CD4-positive, alpha-beta T cell treated with Interleukin-4 for 4 hours (primary cell): ENCODE results near the gene GDI2.
"Not testable (repeated sequence)": the region's sequence is repeated elsewhere in the genome, so short reads cannot be mapped to it uniquely, and the experiment has no call there.

ENCODE experiments used
- DNase-seq: peaks from one replicate; pipeline ENCODE4 v3.0.0-alpha.2; 2020

The GDI2 gene

GRCh38 chr10:5779730-5780129, 33.5 kb downstream of the GDI2 start:
- DNase-seq = no peak

- not testable (repeated sequence) for DNase-seq
Observed at GRCh38 chr10:5777758-5778157, 35.5 kb downstream of the GDI2 start.

GRCh38 chr10:5776881-5777197, 36.4 kb downstream of the GDI2 start:
- DNase-seq = no peak

GRCh38 chr10:5776136-5776880, 36.9 kb downstream of the GDI2 start:
- DNase-seq = no peak

- DNase-seq = peak; percentile 74
Observed at GRCh38 chr10:5775685-5776084, 37.5 kb downstream of the GDI2 start.

GRCh38 chr10:5774987-5775620, 38.1 kb downstream of the GDI2 start:
- no peak for DNase-seq

DNA sequence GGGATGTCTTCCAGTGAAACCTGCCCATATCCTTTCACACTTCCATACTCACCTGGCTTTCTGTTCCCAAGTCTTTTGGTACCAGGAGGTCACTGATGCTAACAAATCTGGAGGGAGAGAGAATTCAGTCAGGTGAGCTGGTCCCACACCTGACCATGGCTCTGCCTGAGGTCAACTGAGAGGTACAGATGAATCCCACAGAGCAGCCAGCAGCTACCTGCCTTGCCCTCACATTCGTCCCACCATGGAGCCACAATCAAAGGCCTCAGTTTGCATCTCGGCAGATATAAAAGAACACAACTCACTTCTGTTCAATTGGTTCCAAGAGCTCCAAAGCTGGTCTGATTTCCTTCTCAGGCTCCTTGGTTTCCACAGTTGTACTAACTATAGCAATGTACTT, 47.0 kb downstream of the GDI2 start:
- DNase-seq = no peak

DNA sequence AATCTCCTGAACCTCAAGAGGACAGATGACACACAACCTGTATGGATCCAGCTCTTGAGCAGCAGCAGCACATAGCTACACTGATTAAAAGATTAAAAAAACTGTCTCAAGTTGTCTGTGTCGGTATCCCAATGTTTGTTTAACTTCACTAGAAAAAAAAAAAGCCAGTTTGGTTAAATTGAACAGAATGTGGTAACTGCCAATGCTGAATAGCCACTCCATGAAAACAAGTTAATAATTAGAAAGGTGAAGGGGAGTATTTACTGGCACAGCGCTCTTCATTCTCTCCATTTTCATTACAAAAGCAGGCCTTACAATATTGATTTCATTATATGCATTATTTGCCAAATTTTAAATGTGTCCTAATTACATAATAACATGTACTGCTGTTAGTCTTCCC, 47.6 kb downstream of the GDI2 start:
- DNase-seq = no peak

DNA sequence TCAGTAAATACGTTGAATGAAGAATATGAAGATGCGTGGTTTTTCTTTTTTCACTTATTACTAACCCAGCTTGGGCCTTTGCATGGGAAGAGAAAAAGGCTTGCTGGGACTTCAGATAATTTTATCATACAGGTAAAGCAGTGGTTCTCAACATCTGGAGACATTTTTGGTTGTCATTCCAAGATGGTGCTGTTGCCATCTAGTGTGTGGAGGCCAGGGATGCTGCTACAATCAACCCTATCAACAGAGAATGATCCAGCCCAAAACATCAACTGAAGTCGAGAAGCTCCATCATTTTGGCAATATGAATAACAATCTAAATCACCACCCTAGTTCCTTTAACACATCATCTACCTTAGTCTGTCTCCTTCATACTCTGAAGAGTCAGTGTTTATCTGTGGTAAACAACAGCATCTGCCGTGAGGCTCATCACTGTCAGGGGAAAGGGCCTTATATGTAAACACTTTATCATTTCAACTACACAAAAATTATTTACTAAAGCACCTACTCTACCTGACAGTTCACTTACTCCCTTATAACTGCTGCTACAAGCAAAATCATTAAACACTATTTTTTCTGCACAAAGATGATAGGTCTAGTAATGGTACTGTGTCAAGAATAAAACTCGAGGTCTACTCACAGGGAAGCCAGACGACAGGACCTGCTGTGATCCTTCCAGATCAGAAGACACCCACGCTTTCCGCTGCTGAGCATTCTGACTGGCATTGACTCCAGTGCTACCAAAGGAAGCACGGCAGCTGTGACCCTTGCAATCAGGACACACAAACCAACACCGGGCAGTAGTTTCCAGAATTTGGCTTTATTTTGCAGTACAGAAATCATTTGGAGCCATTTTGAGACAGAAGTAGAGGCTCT, 48.6 kb downstream of the GDI2 start:
- no peak for DNase-seq

DNA sequence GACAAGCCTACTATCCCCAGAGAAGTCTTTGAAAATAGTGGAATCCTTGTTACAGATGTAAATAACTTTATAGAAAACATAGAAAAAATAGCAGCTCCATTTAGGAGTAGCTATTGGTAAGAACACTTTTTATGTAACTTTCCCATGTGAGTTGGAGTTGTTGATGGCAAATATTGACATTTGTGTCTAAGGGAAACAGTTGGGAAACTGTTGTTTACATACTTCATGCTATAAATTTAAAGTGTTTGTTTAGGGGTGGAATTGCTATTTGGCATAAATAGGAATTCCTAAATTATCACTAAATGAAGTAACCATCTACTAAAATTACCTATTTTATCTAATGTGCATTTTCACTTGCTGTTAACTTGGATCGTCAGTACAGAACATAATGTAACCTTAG, 50.7 kb downstream of the GDI2 start:
- no peak for DNase-seq

DNA sequence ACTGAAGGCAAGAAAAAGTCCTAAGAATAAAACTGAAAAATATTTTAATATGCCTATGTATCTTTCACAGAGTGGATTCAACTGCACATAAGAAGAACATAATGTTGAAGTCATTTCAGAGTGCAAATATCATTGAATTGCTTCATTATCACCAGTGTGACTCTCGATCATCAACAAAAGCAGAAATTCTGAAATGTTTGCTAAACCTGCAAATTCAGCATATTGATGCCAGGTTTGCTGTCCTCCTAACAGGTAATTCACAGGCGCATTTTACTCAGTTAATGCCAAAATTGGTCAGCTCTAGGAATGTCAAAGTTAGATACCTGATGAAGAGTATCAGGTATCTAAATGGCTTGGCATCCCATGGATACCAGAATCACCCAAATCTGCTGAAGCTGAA, 52.0 kb downstream of the GDI2 start:
- no peak for DNase-seq

- no peak for DNase-seq
Observed at GRCh38 chr10:5760515-5760914, 52.7 kb downstream of the GDI2 start.

GRCh38 chr10:5758927-5759326, 54.3 kb downstream of the GDI2 start:
- no peak for DNase-seq

DNA sequence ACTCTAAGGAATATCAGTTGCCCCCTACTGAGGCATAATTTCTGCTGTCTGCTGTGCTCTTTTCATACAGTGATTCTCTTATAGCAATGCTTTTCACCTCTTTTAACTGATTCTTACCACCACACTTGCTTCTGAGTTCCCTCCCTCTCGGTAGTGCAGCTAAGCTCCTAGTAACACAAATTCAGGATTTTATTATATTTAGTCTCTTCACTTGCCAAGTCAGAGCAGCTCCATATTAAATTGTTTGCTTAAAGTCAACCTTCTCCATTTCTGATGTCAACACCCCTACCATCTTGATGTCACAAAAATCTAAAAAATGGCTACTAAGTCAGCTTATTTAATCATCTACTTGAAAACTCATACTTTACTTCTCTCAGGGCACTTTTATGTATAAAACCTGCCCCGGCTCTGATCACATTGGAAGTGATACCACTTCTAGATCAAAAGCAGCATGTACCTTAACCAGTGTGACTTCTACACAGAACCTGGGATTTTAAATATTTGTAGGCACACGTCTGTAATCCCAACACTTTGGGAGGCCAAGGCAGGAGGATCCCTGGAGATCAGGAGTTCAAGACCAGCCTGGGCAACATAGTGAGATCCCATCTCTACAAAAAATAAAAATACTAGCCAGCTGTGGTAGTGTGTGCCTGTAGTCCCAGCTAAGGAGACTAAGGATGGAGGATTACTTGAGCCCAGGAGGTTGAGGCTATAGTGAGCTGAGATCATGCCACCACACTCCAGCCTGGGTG, 55.3 kb downstream of the GDI2 start:
- DNase-seq = no peak

DNA sequence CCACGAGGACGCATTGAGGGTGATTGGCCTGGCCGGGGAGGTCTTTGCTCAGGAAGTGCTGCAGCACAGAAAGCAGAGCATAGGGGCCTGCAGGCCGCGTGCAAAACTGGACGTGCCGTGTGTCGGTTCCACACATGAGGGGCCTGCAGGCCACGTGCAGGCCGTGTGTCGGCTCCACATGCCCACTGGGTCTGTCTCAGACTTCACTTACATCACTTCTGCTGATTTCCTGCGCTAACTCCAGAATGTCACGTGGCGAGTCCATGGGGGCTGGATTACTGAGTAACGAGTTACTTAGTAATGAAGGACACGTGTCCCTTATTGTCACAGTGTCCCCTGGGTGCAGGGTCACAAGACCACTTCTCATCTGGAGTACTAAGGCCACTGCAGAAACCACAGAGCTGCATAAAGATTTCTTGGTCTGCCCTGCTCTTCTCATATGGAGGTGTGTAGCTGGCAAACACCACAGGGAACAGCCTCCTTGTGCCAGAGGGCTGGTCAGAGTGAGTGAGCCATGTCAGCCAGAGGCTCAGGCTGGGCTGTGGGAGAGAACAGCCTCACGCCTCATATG, 60.8 kb downstream of the GDI2 start:
- no peak for DNase-seq

DNA sequence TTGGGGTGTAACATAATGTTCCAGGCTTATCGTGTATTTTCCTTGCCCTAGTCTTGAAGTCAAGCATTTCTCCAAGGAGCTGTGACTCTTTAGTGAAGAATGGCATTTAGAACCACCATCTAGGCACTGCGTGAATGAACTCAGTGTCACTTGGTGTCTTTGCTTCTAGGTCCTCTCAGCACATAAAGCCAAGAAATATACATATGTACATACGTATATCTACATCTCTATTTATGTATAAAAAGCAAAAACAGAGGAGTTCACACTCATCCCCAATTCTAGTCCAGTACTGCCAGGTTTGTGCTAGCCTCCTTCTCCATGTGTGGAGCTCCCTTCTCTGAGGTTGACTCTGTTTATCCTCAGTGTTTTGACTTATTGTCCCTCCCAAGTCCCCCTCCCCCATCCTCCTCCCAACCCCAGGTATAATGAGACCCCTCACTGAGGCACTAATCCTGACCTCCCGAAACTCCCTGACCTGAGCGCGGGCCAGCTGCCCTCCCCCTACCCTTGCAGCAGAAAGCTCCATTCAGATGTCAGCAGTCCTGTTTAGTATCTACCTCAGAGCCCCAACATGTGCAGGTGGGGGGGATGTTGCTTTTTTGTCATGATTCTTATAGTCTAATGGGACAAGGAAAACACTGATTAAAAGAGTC, 61.5 kb downstream of the GDI2 start:
- no peak for DNase-seq

GRCh38 chr10:5748394-5748803, 64.8 kb downstream of the GDI2 start:
- no peak for DNase-seq

DNA sequence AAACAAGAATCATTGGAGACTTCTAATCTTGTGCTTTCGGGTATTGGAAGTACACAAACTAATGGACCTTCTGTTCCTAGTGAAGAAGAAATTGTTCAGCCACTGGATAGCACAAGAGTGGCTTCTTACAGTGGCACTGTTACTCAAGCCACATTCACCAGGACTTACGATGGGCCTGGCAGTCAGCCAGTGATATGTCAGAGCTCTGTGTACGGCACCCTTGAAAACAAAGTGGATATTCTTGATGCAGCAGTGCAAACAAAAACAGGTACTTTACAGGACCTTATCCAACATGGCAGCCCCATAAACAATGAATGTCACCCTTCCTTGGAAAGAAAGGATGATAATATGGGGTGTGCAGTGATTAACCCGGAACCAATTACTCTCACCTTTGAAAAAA, 67.0 kb downstream of the GDI2 start:
- DNase-seq = no peak

DNA sequence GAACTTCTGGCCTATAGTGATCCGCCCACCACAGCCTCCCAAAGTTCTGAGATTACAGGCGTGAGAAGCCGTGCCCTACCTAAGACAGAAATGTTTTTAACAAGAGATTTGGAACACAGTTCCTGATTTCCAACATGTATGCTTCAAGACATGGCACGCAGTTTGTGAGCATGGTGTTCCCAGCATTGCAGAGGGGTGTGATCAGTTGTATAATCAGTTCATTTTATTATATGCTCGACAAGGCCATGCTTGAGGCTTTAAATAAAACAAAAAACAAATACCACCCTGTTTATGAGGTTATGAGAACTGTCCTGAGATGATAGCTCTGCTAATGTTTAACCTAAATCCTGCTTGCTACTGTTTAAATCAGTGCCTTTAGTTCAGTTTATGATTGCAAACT, 68.4 kb downstream of the GDI2 start:
- DNase-seq = no peak

- DNase-seq = no peak
Observed at GRCh38 chr10:5743736-5744135, 69.5 kb downstream of the GDI2 start.

- DNase-seq = no peak
Observed at GRCh38 chr10:5742116-5742515, 71.1 kb downstream of the GDI2 start.

DNA sequence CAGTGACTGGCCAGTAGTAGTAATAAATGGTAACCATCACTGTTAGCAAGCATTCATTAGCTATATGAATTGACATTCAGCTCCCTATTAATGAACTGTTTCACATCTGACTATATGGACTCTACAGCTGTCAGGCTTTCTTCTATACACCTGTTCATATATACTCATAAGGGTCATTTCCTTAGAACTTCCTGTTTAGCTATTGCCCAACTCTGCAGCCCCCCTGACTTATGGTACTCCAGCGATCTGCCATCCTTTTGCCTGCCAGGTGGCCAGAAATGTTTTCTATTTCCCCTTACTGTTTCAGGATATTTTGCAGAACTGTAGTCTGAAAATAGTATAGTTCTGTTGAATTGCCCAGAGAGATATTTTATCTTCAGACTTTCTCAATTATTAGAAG, 72.0 kb downstream of the GDI2 start:
- no peak for DNase-seq
